Upper lobe of left lung (tissue), 4 donors: ENCODE results near the gene L3MBTL3.

Experiments
- EP300 ChIP-seq, 4 donors: sonication (generic); formaldehyde crosslinking; IDR thresholded peaks; one replicate each; pipeline ENCODE4 v1.5.1; 2017; ENCODE audit warnings: antibody characterized with exemption in 4 of 4, control low read depth in 2 of 4
- TF ChIP-seq, protein P1 (sequence below), 6 experiments: fragments of 450-650 bp in 4 of 6; fragments of 200-600 bp in 2 of 6; sonication (generic) in 2 of 6; IDR thresholded peaks; one replicate each; pipeline ENCODE4 v1.5.1; 2016 to 2019; ENCODE audit warnings: antibody characterized with exemption in 6 of 6

- no peak for TF ChIP-seq EP300 (IDR thresholded peaks at IDR 0.05)
- TF ChIP-seq, protein P1, sequence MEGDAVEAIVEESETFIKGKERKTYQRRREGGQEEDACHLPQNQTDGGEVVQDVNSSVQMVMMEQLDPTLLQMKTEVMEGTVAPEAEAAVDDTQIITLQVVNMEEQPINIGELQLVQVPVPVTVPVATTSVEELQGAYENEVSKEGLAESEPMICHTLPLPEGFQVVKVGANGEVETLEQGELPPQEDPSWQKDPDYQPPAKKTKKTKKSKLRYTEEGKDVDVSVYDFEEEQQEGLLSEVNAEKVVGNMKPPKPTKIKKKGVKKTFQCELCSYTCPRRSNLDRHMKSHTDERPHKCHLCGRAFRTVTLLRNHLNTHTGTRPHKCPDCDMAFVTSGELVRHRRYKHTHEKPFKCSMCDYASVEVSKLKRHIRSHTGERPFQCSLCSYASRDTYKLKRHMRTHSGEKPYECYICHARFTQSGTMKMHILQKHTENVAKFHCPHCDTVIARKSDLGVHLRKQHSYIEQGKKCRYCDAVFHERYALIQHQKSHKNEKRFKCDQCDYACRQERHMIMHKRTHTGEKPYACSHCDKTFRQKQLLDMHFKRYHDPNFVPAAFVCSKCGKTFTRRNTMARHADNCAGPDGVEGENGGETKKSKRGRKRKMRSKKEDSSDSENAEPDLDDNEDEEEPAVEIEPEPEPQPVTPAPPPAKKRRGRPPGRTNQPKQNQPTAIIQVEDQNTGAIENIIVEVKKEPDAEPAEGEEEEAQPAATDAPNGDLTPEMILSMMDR (IDR thresholded peaks at IDR 0.05) = no peak
Observed at GRCh38 chr6:130136798-130137197, 118.4 kb downstream of the L3MBTL3 start.
